Thyroid gland (tissue), 4 donors: ENCODE data around the gene GATAD1. TPM values are rescaled to one million over a fixed set of nuclear protein-coding genes. Genes with fewer than 3 reads are reported as not detected.

Experiments
- DNase-seq, 2 donors: peaks; one replicate each; pipeline ENCODE4 v3.0.0-alpha.2; 2019
- H3K27ac ChIP-seq, 3 donors: fragments of 200-600 bp; sonication (generic); 1 replicate in 2 of 3; 2 replicates in 1 of 3; pipeline ENCODE4 v1.5.1; 2016 to 2019; ENCODE audit warnings: mild to moderate bottlenecking in 1 of 3, moderate library complexity in 1 of 3
- H3K27me3 ChIP-seq: fragments of 200-600 bp; sonication (generic); one replicate; pipeline ENCODE4 v1.5.1; 2019
- H3K36me3 ChIP-seq, 2 donors: fragments of 200-600 bp; sonication (generic); one replicate each; pipeline ENCODE4 v1.5.1; 2016 to 2019
- H3K4me1 ChIP-seq, 2 donors: fragments of 200-600 bp; sonication (generic); one replicate each; pipeline ENCODE4 v1.5.1; 2017 to 2019
- H3K4me3 ChIP-seq, 3 donors: fragments of 200-600 bp; sonication (generic); replicated peaks in 1 of 3; 1 replicate in 2 of 3; 2 replicates in 1 of 3; pipeline ENCODE4 v1.5.1; 2016; ENCODE audit warnings: mild to moderate bottlenecking in 1 of 3
- H3K9me3 ChIP-seq: fragments of 200-600 bp; sonication (generic); one replicate; pipeline ENCODE4 v1.5.1; 2017
- POLR2A ChIP-seq, 2 donors: fragments of 450-650 bp; IDR thresholded peaks; one replicate each; pipeline ENCODE4 v1.6.1; 2017; ENCODE audit warnings: antibody characterized with exemption in 2 of 2, mild to moderate bottlenecking in 2 of 2, moderate library complexity in 1 of 2
- WGBS, 2 donors: methylation state at CpG; one replicate each; pipeline ENCODE4 v1.1.5; 2017; 5-methylcytosine and 5-hydroxymethylcytosine counted together
- intact Hi-C: fragments of 100-400 bp; cut with DNase I; formaldehyde crosslinking; loops from one replicate; pipeline ENCODE4 v1.15.1; 2023
- total RNA-seq, 4 donors: library from RNA; depleted of rRNA; stranded (reverse); fragments of >200 nt; gene quantifications; one replicate each; pipeline ENCODE4 v1.2.3, GENCODE V29; 2016
- TF ChIP-seq, protein P1 (sequence below), 6 experiments: fragments of 200-600 bp in 3 of 6; fragments of 450-650 bp in 3 of 6; sonication (generic) in 3 of 6; IDR thresholded peaks; one replicate each; pipeline ENCODE4 v1.5.1; 2016 to 2019; ENCODE audit warnings: antibody characterized with exemption in 6 of 6, mild to moderate bottlenecking in 2 of 6, inconsistent platforms in 1 of 6, moderate library complexity in 1 of 6

GATAD1 gene
- total RNA-seq, 4 donors from 2014 or later = 46.1 to 99.0 (median 63.1) TPM

DNA sequence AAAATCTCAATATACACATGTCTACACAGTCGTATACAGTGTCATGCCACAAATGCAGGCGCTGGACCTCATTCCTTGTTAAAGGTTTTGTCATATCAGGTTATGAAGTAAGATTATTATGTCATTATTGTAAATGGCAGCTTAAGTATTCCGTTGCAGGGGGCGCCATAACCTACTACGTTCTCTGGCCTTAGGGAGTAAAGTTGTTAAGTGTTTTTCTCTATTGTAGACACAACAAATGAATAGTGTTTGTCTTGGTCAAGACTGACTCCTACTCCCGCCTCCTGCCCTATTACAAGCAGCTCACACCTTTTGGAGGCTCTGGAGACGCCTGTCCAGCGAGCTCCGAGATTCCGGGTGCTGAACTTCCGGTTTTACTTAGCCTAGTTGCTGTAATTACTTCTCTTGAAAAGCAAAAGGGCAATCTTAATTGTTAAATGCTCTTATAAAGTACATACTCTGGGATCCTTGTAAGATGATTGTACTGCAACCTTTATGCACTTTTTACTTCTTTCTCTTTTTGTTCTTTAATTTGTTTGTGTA, 994 bp downstream of the GATAD1 start:
- peak overlapping the region; percentile 95 to 98 (median 97) for H3K27ac ChIP-seq
- WGBS, 2 donors = 0 to 1% methylated on average over 11 of the region's 11 CpGs
- DNase-seq = peak; percentile 62 to 65
- peak overlapping the region; percentile 73 to 97 (median 76) for H3K4me3 ChIP-seq
- H3K27me3 ChIP-seq = no peaks in the 10 kb centered on the region
- peaks cover 9 to 10% of the 10 kb centered on the region in 2 donors for H3K4me1 ChIP-seq
- H3K36me3 ChIP-seq = peaks cover 11 to 18% of the 10 kb centered on the region in 2 donors
- no peaks in the 10 kb centered on the region for H3K9me3 ChIP-seq
- peak in 1 of 2 donors; percentile 40 for TF ChIP-seq POLR2A (IDR thresholded peaks at IDR 0.05)
- TF ChIP-seq, protein P1, sequence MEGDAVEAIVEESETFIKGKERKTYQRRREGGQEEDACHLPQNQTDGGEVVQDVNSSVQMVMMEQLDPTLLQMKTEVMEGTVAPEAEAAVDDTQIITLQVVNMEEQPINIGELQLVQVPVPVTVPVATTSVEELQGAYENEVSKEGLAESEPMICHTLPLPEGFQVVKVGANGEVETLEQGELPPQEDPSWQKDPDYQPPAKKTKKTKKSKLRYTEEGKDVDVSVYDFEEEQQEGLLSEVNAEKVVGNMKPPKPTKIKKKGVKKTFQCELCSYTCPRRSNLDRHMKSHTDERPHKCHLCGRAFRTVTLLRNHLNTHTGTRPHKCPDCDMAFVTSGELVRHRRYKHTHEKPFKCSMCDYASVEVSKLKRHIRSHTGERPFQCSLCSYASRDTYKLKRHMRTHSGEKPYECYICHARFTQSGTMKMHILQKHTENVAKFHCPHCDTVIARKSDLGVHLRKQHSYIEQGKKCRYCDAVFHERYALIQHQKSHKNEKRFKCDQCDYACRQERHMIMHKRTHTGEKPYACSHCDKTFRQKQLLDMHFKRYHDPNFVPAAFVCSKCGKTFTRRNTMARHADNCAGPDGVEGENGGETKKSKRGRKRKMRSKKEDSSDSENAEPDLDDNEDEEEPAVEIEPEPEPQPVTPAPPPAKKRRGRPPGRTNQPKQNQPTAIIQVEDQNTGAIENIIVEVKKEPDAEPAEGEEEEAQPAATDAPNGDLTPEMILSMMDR (IDR thresholded peaks at IDR 0.05) = peak in 4 of 6 experiments; percentile 19 to 38 (median 26)
- intact Hi-C loops = no loop called here

DNA sequence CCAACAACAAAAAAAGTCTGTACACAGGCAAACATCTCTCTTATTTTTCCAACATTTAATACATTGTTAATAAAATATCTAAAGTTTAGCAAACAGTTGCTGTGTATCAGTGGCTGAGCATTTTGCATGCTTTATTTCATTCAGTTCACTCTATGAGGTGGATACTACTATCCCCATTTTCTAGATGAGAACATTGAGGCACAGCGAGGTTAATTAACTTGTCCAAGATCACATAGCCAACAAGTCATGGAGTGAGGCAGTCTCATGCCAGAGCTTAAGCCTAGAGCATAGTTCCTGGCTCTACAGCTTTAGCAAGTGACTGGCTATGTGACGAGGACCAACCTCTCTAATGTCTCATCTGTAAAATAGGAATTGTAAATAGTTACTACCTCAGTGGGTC, 4.4 kb downstream of the GATAD1 start:
- WGBS, 2 donors = 95 to 96% methylated on average over 2 of the region's 2 CpGs
- intact Hi-C loops = loop anchor here (5.0 kb wide), 1 partner anchor 204 kb away; the partner anchor contains the start of genes ANKIB1 and KRIT1
- H3K36me3 ChIP-seq = peaks cover 41 to 46% of the 10 kb centered on the region in 2 donors

DNA sequence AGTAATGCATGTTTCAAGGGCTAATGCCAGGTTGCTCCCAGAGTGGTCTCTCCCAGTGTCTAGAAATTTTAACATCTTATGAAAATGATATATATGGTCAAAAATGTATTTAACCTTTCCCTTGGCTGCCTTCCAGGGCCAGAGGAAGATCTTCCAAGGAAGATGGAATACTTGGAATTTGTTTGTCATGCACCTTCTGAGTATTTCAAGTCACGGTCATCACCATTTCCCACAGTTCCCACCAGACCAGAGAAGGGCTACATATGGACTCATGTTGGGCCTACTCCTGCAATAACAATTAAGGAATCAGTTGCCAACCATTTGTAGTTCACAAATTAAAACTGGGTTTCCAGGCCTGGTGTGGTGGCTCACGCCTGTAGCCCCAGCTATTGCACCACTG, 9.0 kb downstream of the GATAD1 start:
- no peak overlapping the region for H3K27ac ChIP-seq
- intact Hi-C loops = no loop called here

More for the DNA sequence above, 4.4 kb downstream of the GATAD1 start:
- Histone ChIP-seq H3K27me3 (no peaks in the 10 kb centered on the region), H3K9me3 (no peaks in the 10 kb centered on the region), H3K4me1 (peaks cover 9 to 10% of the 10 kb centered on the region in 2 donors), H3K27ac (no peak overlapping the region), H3K4me3 (no peak overlapping the region)
- TF ChIP-seq, protein P1 (IDR thresholded peaks at IDR 0.05) = no peak
- no peak for TF ChIP-seq POLR2A (IDR thresholded peaks at IDR 0.05)
- DNase-seq = no peak

DNA sequence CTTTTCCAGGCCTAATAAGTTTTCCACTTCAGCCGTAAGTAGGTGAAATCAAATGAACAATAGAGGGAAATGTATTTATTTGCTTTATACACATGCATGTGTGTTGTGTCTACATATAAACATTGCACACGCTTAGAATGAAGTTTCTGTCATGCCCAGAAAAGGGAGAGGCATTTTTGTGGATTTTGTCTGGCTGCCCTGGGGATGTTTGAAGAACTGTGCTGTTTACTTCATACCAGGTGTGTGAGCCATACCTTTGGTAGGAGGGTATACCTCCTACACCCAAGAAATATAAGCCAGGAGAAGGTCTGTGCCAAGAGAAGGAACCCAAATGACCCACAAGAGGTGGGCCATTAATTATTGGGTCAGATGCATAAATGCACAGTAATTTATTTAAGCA, 12.8 kb downstream of the GATAD1 start:
- H3K4me3 ChIP-seq = no peak overlapping the region
- peaks cover 21 to 24% of the 10 kb centered on the region in 2 donors for H3K36me3 ChIP-seq
- H3K27ac ChIP-seq = peak overlapping the region in 1 of 3 donors; percentile 0
- intact Hi-C loops = no loop called here
- H3K27me3 ChIP-seq = no peaks in the 10 kb centered on the region
- DNase-seq = no peak
- H3K4me1 ChIP-seq = peaks cover 10 to 11% of the 10 kb centered on the region in 2 donors
- H3K9me3 ChIP-seq = no peaks in the 10 kb centered on the region
- WGBS, 2 donors = 61 to 75% methylated on average over 2 of the region's 2 CpGs
- TF ChIP-seq, protein P1 (IDR thresholded peaks at IDR 0.05) = no peak
- no peak for TF ChIP-seq POLR2A (IDR thresholded peaks at IDR 0.05)

More for the DNA sequence above, 9.0 kb downstream of the GATAD1 start:
- H3K4me3 ChIP-seq = no peak overlapping the region
- peaks cover 6% of the 10 kb centered on the region in 2 donors for H3K4me1 ChIP-seq
- WGBS, 2 donors = 93 to 96% methylated on average over 2 of the region's 2 CpGs
- H3K9me3 ChIP-seq = no peaks in the 10 kb centered on the region
- DNase-seq = no peak
- no peak for TF ChIP-seq POLR2A (IDR thresholded peaks at IDR 0.05)
- TF ChIP-seq, protein P1 (IDR thresholded peaks at IDR 0.05) = no peak
- no peaks in the 10 kb centered on the region for H3K27me3 ChIP-seq
- H3K36me3 ChIP-seq = peaks cover 46 to 54% of the 10 kb centered on the region in 2 donors

DNA sequence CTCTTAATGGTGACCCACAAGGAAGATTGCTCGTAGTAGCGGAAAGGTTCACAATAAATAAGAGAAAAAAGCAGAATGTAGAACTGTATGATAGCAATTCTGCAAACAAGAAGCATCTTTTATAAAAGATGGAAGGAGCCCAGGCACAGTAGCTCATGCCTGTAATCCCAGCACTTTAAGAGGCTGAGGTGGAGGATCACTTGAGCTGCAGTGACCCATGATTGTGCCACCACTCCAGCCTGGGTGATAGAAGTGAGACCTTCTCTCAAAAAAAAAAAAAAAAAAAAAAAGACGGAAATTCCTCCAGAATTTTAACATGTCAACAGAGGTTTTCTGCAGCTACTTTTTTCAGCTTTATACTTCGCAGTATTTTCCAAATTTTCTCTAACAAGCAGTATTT, 13.2 kb downstream of the GATAD1 start:
- DNase-seq = peak; percentile 78 to 83
- intact Hi-C loops = no loop called here
- no peaks in the 10 kb centered on the region for H3K27me3 ChIP-seq
- H3K36me3 ChIP-seq = peaks cover 17 to 20% of the 10 kb centered on the region in 2 donors
- no peak overlapping the region for H3K4me3 ChIP-seq
- no peaks in the 10 kb centered on the region for H3K9me3 ChIP-seq
- H3K4me1 ChIP-seq = peaks cover 10 to 11% of the 10 kb centered on the region in 2 donors
- peak overlapping the region in 2 of 3 donors; percentile 39 to 52 for H3K27ac ChIP-seq
- WGBS, 2 donors = 49 to 59% methylated on average over 4 of the region's 4 CpGs
- no peak for TF ChIP-seq POLR2A (IDR thresholded peaks at IDR 0.05)
- TF ChIP-seq, protein P1 (IDR thresholded peaks at IDR 0.05) = no peak
